GM04503 (cell line): ENCODE measurements around the gene UBE2Q1.
"Not testable (repeated sequence)": the region's sequence is repeated elsewhere in the genome, so short reads cannot be mapped to it uniquely, and the experiment has no call there.

Experiments
- DNase-seq: peaks from one replicate; pipeline ENCODE4 v3.0.0-alpha.2; 2012; ENCODE audit warnings: low read depth

UBE2Q1 gene

DNA sequence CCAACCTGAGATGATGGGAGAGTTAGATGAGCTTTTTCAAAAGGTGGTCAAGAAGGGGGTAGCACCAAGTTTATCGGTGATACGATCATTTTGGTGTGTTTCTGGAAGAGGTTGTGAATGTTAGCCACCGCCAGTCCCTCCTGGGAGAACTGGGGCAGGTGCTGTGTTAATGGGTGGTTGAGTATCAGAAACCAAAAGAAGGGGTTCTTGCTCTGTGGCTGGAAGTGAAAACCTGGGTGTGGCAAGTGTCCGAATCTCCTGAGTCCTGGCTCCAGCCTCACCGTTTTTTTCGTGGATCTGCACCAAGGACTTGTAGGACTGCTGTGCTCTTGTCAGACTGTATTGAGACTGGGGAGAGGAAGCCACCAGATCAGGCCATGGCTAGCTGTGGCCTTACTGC is 7.8 kb downstream of the UBE2Q1 start:
- no peak for DNase-seq

DNA sequence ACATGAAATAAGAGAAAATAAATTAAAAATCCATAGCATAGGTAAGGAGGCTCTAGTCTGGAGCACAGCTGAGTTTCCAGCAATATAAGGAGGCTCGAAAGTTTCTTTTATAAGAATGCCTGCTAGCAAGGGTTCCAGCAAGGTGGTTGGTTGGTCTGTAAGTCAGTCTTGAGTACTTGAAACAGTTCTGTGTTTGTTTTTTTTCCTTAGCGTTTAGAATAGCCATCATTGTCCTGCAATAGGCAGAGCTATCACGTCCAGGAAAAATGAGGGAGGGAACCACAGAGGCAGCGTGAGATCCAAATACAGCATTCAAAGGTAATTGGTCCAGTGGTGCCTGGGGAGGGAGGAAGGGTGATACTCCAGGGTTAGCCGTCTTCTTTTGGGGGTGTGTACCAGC is 8.4 kb downstream of the UBE2Q1 start:
- no peak for DNase-seq

DNA sequence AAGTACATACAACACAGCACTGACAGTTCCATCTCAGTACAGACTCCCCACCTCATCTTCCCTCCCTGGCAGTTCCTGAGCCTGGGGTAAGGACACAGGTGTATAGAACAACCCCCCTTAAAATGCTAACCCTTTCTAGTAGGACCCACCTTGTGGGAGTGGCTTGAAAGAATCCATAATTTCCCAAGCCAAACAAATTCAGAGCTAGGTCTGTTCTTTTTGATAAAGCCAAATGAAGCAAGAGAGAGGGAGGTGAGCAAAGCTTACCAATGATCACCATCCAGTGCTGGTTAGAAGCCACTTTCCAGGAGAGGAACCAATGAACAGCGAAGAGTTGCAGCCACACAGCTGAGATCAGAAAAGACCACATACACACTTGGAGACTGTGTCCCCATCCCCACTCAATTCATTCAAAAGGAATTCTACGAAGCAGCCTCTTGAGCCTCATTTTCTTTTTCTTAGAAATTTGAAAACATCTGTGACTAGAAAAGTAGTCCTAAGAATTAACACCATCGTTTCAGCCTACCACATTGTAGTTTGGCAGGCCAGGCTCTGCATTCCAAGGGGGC is 9.2 kb downstream of the UBE2Q1 start:
- no peak for DNase-seq

DNA sequence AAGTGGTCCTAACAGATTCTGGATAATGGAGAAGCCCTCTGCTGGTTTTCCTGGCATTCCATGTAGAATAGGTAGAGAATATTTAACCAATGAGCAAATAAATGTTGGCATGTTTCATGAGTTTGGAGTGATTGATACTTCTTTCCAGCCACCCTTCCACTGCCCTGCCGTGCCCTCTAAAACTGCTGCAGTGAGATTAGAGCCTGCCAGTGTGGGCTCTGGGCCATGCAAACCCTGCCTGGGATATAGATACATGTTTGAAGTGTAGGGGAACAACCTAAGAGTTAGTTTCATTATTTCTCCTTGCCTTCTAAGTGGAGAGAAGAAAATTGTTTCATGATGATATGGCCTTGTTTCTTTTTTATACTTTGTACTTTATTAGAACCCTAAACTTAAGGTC is 10.4 kb downstream of the UBE2Q1 start:
- DNase-seq: no peak

DNA sequence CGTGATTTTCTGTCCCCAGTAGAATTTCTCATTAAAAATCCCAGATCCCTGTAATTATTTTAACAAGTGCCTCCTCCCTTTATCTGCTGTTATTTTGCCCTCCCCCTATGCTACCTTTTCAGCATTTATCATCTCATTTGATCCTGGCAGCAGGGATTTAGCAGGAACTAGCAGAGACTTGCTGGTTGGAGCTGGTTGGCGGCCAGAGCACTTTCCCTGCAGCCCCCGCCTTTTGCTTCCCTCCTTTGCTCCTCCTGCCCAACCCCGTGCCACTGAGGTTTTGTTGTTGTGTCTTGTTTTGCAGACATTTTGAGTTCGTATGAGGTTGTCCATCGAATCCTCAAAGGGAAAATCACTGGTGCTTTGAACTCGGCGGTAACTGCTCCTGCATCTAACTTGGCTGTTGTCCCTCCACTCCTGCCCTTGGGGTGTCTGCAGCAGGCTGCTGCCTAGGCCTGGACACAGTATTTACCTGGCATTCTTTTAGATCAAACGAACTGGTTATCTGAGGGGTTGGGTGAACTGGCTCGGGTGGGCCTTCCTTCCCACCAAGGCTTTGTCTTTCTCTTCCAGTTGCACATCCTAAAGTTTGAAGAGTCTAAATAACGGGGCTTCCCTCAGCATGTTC is 11.2 kb downstream of the UBE2Q1 start:
- DNase-seq: no peak

DNA sequence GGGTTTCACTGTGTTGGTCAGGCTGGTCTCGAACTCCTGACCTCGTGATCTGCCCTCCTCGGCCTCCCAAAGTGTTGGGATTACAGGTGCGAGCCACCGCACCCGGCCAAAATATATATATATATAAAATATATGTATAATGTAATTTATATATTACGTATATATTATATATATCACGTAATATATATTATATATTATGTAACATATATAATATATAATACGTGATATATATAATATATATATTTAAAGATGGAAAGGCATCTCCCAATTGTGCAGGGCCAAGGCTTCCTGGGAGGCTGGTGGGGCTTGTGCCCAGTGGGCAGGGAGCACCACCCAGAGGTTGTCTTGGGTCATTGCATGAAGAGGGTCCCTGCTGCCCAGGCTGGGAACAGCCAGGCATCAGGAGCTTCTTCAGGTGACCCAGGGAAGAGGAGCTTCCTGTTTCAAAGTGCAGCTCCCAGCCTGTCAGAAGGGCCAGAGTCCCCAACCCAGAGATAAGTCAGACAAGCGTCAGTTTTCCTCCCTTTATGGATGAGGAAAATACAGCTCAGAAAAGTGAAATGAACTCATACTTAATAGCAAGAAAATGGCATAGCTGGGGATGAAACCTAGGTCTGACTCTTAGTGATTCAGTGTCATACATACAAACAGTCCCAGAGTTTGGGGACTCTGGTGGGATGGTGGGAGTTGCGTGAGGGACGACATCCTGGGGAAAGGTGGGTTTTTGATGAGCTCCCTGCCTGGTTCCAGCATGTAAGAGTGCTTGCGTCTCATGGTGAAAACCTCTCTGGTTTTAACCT is 12.0 kb downstream of the UBE2Q1 start:
- DNase-seq: no peak

DNA sequence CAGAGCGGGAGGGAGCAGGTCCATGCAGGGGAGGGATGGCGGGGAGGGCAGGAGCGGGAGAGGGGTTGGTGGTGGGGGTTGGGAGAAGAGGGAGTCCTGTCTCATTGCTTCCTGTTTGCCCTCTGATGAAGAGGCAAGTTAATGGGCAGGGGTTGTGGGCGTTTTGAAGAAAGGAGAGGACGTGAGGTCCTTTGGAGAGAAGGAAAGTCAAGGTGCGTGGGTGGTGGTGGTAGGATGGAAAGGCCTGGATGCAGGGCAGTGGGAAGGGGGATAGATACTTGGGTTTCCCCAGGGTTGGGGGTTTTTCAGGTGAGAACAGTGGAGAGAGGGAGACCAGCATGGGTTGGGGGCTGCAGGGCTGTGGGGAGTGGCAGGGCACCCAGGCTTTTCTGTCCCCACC is 17.2 kb downstream of the UBE2Q1 start:
- DNase-seq: no peak

DNA sequence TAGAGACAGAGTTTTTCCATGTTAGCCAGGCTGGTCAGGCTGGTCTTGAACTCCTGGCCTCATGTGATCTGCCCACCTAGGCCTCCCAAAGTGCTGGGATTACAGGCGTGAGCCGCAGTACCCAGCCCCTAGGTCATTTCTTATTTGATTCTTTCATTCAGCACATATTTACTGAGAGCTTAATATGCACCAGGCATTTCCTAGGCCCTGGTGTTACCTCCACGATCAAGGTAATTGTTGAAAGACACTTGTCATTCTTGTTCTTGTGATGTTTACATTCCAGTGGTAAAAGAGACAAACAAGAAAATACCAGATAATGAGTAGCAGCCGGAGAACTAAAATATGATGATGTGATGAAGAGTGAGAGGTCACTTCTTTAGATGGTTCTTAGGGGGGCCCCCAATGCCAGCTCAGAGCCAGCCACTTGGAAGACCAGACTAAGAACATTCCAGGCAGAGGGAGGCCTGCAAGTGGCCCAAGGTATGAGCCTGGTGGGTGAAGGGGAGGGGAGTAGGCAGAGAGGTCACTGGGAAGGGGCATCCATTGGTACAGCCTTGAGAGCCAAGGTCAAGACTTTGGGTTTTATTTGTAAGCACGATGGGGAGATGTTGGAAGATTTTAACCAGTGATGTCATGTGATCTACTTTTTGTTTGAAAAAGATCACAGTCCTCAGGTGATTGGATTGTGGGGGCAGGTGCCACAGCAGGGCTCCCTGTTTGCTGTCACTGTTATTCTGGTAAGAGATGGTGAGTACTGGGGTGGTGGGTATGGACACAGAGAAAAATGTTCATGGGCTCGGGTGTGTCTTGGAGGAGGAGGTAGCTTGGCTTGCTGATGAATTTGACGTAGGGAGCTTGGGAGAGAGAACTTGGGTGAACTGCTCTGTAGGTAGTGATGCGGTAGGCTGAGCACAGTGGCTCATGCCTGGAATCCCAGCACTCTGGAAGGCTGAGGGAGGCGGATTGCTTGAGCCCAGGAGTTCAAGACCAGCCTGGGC is 18.7 kb downstream of the UBE2Q1 start:
- no peak for DNase-seq

DNA sequence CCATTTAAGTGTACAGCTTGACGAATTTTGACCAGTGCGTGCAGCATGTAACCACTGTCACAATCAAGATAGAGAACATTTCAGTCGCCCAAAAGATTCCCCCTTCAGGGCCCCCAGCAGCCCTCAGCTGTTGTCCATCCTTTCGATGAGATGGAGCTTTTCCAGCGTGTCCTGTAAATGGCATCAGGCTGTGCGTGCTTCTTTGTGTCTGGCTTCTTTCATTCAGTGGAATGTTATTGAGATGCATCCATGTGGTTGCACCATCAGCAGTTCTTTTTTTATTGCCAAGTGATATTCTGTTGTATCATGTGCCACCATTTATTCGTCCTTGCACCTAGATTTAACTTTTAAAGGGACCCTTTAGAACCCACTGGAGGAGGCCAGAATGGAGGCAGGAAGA is 21.9 kb downstream of the UBE2Q1 start:
- DNase-seq: no peak

DNA sequence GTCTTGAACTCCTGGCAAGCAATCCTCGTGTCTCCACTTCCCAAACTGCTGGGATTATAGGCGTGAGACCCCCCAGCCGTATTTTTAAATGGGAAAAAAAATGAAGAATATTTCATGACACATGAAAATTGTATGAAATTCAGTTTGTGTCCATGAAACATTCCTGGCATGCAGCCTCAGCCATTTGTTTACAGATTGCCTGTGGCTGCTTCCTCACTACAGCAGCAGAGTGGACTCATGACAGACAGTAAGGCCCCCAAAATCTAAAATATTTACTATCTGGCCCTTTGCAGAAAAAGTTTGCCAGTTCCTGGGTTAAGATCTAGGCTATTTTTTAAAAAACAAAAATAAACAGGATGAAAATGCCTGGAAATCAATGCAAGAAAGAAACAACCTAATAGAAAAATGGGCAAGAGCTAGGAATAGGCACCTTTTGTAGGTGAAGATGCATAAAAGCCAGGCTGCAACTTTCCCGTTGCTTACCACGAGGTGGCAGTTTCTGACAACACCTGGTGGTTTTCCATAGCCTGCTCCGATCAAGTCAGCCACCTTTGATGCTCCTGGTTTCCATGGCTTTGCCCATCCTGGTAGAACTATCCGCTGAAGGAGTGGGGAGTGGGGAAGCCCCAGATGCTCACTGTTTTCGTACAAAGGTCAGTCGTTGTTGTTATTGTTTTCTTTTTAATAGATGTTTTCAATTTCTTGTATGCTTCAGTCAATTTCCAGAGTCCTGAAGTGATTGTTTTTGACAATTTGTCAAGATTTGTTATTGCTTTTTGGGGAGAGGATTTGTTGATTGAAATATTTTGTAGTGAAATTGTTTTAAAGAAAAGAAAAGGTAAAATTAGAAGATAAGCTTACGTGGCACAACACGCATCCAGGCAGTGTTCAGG is 24.3 kb downstream of the UBE2Q1 start:
- no peak for DNase-seq

DNA sequence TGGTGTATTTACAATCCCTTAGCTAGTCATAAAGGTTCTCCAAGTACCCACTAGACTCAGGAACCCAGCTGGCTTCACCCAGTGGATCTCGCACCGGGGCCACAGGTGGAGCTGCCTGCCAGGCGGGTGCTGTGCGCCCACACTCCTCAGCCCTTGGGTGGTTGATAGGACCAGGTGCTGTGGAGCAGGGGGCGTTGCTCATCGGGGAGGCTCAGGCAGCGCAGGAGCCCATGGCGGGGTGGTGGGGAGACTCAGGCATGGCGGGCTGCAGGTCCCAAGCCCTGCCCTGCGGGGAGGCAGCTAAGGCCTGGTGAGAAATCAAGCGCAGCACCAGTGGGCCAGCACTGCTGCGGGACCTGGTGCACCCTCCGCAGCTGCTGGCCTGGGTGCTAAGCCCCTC is 26.5 kb downstream of the UBE2Q1 start:
- DNase-seq: not testable (repeated sequence)

DNA sequence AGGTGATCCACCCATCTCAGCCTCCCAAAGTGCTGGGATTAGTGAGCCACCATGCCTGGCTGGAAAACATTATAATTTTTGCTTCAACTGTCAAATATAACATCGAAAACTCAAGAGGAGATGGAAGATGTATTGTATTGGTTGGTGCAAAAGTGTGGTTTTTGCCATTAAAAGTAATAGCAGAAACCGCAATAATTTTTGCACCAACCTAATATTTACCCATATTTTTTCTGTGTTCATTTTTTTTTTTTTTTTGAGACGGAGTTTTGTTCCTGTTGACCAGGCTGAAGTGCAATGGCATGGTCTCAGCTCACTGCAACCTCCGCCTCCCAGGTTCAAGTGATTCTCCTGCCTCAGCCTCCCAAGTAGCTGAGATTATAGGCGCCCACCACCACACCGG is 29.2 kb downstream of the UBE2Q1 start:
- DNase-seq: no peak

DNA sequence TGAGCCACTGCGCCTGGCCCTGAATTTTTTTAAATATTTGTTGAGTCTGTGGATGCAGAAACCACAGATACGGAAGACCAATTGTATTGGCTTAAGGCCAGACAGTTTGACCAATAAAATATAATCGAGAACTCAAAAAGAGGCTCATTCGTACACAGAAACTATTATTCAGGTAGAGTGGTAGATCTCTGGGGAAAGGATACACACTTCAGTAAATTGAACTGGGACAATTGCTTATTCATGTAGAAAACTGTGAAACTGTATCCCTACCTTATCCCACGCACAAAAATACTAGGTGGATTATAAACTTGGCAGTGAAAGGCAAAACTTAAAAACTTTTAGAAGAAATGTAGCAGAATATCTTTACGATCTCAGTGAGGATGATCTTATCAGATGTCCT is 31.3 kb downstream of the UBE2Q1 start:
- DNase-seq: no peak

DNA sequence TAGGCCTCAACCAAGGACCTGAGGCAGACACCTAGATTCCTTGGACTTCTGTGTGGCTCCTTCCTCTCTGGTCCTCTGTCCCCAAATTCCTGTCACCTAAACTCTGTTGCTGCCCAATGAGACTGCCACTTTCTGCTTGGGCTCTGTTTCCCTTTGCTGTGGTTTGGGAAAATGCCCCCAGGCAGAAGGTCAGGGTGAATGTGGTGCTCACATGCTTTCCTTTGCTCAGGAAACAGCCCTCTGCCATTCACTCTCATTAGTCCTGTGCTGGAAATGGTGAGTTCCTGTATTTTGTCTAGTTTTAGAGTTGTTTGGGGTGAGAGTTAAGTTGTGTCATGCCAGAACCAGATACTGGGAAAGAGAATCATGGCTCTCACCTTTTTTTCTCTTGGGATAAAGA is 33.6 kb downstream of the UBE2Q1 start:
- no peak for DNase-seq

DNA sequence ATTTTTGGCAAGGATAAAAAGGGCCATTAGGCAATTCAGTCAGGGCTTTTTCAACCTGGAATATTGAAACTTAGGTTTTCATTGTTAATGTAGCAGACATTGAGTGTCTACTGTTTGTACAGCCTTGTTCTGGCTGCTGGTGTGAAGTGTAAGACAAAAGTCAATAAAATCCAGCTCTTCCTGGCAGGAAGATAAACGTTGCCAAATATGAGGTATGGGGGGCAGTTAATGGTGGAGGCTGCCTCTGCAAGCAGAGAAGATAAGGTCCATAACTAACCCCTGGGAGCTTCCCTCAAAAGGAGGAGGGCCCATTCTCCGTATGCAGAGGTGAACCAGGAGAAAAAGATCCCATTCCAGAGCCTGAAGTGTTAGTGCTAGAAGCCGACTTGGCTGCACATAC is 36.8 kb downstream of the UBE2Q1 start:
- no peak for DNase-seq

DNA sequence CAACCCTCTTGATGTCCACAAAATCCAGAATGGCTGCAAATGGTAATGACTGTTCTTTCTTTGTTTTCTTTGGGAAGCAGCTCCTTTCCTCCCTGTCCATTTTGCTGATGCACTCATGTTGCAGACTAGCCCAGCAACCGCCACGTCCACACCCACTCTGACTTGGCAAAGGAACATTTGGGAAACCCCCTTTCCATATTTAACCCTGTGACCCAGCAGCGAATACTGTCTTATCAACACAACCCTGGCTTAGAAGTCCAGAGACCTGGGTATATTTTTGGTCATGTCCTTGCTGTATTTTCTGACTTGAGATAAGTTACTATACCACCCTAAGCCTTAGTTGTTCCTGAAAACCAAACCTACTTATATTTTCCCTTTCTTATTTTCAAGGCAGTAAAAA is 38.1 kb downstream of the UBE2Q1 start:
- DNase-seq: no peak

DNA sequence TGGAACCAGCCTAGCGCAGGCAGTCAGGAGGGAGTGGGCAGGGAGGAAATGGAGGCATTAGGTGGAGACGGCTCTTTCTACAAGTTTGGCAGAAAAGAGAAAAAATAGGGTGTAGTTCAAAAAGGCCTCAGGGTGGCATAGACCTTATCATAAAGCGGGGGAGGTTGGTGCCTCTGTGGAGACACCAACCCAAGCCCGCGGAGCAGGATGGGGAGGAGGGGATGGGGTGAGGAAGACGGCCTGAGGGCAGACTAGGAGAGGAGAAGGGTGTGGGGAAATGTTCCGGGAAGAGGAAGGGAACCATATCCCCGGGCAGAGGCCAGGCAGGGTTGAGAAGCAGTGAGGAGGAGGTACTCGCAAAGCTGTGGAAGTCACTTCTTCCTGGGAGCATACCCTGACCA is 38.9 kb downstream of the UBE2Q1 start:
- DNase-seq: no peak

DNA sequence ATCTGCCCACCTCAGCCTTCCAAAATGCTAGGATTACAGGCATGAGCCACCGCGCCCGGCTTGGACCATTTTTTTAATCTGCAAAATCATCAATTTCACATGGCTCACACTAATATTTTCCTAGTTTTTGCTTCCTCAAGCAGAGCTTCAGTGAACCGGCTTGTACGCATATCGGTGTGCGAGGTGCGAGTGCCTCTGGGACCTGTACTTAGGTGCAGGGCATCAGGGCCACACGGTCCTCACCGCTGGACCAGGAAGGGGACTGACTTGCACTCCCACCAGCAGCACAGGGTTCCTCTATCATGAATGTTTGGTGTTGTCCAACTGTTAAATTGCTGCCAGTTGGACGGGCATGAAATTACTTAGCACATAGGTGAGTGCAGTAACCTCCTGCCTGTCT is 40.8 kb downstream of the UBE2Q1 start:
- no peak for DNase-seq

DNA sequence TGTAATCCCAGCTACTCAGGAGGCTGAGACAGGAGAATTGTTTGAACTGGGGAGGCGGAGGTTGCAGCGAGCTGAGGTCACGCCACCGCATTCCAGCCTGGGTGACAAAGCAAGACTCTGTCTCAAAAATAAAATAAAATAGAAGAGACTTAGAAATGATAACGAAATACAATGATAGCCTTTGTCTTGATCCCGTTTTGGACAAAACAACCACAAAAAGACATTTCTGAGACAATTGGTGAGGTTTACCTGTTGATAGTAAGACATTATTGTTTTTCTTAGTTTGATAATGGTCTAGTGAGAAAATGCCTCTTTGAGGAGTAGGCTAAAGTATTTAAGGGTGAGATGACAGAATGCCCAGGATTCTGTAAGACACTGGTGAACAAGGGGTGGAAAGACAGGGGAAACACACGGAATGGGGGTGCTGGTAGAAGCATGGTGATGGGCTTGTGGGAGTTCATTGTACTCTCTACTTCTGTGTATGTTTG is 44.4 kb downstream of the UBE2Q1 start:
- no peak for DNase-seq

DNA sequence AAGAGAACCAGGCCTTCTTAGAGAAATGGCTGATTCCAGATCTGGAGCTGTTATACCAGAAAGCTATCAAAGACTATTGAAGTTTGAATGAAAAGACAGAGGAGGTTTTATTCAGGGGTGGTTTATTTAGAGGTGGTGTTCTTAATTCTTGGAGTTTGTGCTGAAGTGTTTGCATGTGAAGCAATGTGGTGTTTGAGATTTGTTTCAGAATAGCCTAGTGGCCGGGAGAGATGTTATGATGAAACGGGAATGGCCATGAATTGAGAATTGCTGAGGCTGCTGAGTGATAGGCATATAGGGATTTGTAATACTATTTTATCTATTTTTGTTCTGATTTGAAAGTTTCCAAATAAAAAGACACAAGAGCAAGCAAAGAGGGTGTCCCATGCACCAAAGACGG is 45.7 kb downstream of the UBE2Q1 start:
- no peak for DNase-seq

DNA sequence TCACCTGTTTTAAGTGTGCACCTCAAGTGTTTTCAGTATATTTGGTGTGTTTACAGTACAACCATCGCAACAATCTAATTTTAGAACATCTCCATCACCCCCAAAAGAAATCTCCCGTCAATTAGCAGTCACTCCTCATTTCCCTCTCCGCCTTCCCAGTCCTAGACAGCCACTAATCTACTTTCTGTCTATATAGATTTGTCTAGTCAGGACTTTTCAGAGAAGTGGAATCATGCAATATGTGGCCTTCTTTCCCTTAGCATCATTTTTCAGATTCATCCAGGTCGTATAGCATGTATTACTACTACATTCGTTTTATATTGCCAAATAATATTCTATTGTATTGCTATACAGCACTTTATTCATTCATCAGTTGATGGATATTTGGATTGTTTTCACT is 54.6 kb downstream of the UBE2Q1 start:
- no peak for DNase-seq
